AG10803 (cell line): ENCODE results near the gene COL24A1.
"Not testable (repeated sequence)": the region's sequence is repeated elsewhere in the genome, so short reads cannot be mapped to it uniquely, and the experiment has no call there.

Experiments used
- DNase-seq: peaks from one replicate; pipeline ENCODE4 v3.0.0; 2010; ENCODE audit warnings: low read depth
- H3K4me3 ChIP-seq: 2 replicates; pipeline ENCODE4 v1.5.1; 2011; ENCODE audit warnings: mild to moderate bottlenecking, low read length, control low read depth
- TF ChIP-seq, protein P1 (sequence below): conservative IDR thresholded peaks from 2 replicates; pipeline ENCODE4 v1.5.1; 2011; ENCODE audit warnings: mild to moderate bottlenecking, low read length, control low read depth, inconsistent platforms

COL24A1 gene

DNA sequence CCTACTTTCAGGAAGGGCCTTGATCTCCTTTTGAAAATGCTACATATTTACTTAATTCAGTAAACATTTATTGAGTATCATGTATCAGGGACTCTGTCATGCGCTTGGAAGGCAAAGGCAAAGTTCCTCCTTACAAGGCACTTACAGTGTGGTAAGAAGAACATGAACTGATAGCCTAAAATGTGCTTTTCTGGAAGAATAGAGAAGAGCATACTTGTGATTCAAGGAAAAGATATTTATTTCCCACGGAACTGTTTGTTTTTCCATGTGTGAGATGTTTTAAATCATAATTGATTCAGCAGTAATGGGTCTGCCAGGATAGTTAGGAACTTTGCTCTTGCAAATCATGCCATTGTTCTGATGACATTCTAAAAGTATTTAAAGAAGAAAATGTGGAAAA lies 338.2 kb downstream of the COL24A1 start:
- peak; percentile 74 for DNase-seq
- TF ChIP-seq, protein P1, sequence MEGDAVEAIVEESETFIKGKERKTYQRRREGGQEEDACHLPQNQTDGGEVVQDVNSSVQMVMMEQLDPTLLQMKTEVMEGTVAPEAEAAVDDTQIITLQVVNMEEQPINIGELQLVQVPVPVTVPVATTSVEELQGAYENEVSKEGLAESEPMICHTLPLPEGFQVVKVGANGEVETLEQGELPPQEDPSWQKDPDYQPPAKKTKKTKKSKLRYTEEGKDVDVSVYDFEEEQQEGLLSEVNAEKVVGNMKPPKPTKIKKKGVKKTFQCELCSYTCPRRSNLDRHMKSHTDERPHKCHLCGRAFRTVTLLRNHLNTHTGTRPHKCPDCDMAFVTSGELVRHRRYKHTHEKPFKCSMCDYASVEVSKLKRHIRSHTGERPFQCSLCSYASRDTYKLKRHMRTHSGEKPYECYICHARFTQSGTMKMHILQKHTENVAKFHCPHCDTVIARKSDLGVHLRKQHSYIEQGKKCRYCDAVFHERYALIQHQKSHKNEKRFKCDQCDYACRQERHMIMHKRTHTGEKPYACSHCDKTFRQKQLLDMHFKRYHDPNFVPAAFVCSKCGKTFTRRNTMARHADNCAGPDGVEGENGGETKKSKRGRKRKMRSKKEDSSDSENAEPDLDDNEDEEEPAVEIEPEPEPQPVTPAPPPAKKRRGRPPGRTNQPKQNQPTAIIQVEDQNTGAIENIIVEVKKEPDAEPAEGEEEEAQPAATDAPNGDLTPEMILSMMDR, result no peak
- H3K4me3 ChIP-seq, result no peak overlapping the region

DNA sequence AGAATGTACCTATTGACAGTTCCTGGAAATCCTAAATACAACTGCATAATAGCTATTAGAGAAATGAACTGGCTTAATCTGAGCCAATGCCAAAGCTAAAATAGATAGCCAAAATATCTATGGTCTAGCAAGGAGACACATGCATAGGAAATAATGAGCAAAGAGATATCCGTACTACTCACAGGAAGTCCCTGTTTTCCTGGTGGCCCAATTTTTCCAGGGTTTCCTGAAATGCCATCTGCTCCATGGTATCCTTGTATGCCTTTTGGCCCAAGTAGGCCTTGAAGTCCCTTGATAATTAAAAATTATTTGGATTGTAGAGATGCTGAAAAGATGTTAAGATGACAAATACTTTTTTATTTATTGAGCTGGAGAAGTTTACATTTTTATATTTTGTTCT lies 340.0 kb downstream of the COL24A1 start:
- H3K4me3 ChIP-seq, result no peak overlapping the region
- TF ChIP-seq, protein P1, result no peak
- DNase-seq, result no peak

GRCh38 chr1:85815906-85816305 lies 340.7 kb downstream of the COL24A1 start:
- no peak for DNase-seq
- no peak overlapping the region for H3K4me3 ChIP-seq
- TF ChIP-seq, protein P1, result no peak

DNA sequence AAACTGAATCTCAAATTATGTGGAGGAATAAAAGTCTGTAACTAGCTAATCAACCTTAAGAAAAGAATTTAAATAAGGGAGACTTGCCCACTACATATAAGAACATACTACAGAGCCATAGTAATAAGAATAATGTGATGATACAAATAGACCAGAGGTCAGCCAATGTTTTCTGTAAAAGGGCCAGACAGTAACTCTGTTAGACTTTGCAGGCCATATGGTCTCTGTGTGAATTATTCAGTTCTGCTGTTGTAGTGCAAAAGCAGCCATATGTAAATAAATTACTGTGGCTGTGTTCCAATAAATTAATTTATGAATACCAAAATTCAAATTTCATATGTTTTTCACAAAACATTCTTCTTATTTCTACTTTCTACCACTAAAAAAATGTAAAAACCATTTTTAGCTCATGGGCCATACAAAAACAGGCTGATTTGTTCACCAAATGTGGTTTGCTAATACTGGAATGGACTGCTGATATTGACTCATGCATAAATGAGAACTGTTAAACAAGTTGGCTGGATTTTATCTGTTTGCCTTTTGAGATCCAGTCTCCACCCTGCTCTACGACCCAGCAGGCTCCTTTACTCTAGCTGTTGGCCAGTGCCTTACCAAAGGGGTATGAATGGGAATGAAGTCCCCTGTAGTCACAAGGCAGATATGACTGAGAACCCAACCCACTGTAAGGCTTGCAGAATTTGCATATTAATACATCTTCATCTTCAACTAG lies 350.2 kb downstream of the COL24A1 start:
- TF ChIP-seq, protein P1, result no peak
- H3K4me3 ChIP-seq, result no peak overlapping the region
- no peak for DNase-seq

- no peak overlapping the region for H3K4me3 ChIP-seq
- DNase-seq, result peak; percentile 17
- TF ChIP-seq, protein P1, result no peak
Measured at GRCh38 chr1:85801520-85801919, 355.1 kb downstream of the COL24A1 start.

GRCh38 chr1:85799737-85800136 lies 356.8 kb downstream of the COL24A1 start:
- DNase-seq, result no peak
- TF ChIP-seq, protein P1, result no peak
- no peak overlapping the region for H3K4me3 ChIP-seq

DNA sequence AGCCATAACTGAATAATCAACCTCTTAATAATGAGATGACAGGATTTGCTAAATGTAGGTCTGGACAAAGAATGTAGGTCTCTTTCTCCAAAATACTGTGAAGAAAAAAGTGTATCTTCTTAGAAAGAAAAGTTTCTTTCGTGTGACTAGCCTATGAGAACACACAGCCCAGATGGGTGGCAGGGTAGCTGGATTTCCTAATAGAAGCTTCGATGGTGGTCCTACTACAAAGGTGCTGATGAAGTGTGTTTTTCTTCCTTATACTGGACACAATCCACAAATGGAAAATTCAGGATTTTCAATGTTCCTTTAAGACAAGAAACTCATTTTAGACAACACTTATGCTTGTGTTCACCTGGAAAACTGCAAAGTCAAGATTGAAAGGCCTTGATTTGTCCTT lies 358.2 kb downstream of the COL24A1 start:
- TF ChIP-seq, protein P1, result no peak
- no peak for DNase-seq
- H3K4me3 ChIP-seq, result no peak overlapping the region

DNA sequence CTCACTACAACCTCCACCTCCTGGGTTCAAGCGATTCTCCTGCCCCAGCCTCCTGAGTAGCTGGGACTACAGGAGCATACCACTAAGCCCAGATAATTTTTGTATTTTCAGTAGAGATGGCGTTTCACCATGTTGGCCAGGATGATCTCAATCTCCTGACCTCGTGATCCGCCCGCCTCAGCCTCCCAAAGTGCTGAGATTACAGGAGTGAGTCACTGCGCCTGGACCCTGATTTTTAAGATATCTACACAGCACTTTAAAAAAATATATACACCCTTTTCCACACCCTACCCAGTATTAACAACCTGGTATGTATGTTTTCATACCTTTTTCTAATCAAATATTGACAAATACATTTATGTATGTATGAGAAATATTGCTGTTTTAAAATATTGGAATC lies 379.6 kb downstream of the COL24A1 start:
- not testable (repeated sequence) for DNase-seq, H3K4me3 ChIP-seq
